ENCODE results near the gene FGF7.

Gene FGF7

GRCh38 chr15:49424954-49425353, 1.9 kb downstream of the FGF7 start:
- TF ChIP-seq CSRNP3 (CRISPR knock-in tag; IDR thresholded peaks at IDR 0.05) (no peak), ZNF565 (CRISPR knock-in tag; conservative IDR thresholded peaks at IDR 0.05; ENCODE audit: low read depth) (no peak), SNAI2 (CRISPR knock-in tag; IDR thresholded peaks at IDR 0.05) (no peak), PPARA (CRISPR knock-in tag; IDR thresholded peaks at IDR 0.05; ENCODE audit: borderline replicate concordance) (no peak), ISL1 (CRISPR knock-in tag; IDR thresholded peaks at IDR 0.05) (no peak), TCF4 (CRISPR knock-in tag; IDR thresholded peaks at IDR 0.05; ENCODE audit: borderline replicate concordance) (no peak)
- ATAC-seq, result no peak

- no peak for ATAC-seq
- TF ChIP-seq RARB (CRISPR knock-in tag; IDR thresholded peaks at IDR 0.05), result no peak
- TF ChIP-seq PPARA (CRISPR knock-in tag; IDR thresholded peaks at IDR 0.05; ENCODE audit: borderline replicate concordance), result no peak
- TF ChIP-seq ZNF70 (CRISPR knock-in tag; IDR thresholded peaks at IDR 0.05), result no peak
- no peak for TF ChIP-seq ZC3H10 (CRISPR knock-in tag; IDR thresholded peaks at IDR 0.05)
- TF ChIP-seq TCF4 (CRISPR knock-in tag; IDR thresholded peaks at IDR 0.05; ENCODE audit: borderline replicate concordance), result no peak
- TF ChIP-seq OSR1 (CRISPR knock-in tag; IDR thresholded peaks at IDR 0.05), result no peak
- no peak for TF ChIP-seq POU6F1 (CRISPR knock-in tag; IDR thresholded peaks at IDR 0.05; ENCODE audit: borderline replicate concordance, low read depth)
- no peak for TF ChIP-seq ZFP30 (CRISPR knock-in tag; IDR thresholded peaks at IDR 0.05)
- no peak for TF ChIP-seq ESRRG (CRISPR knock-in tag; IDR thresholded peaks at IDR 0.05)
- TF ChIP-seq ZNF565 (CRISPR knock-in tag; conservative IDR thresholded peaks at IDR 0.05; ENCODE audit: low read depth), result no peak
- no peak for TF ChIP-seq SNAI2 (CRISPR knock-in tag; IDR thresholded peaks at IDR 0.05)
These were observed 4.3 kb downstream of the FGF7 start for GRCh38 chr15:49427372-49427771.

GRCh38 chr15:49428409-49429095, 5.5 kb downstream of the FGF7 start:
- no peak for TF ChIP-seq ZFP3 (CRISPR knock-in tag; IDR thresholded peaks at IDR 0.05)
- no peak for TF ChIP-seq TOX (CRISPR knock-in tag; IDR thresholded peaks at IDR 0.05; ENCODE audit: borderline replicate concordance)
- no peak for TF ChIP-seq ZNF70 (CRISPR knock-in tag; IDR thresholded peaks at IDR 0.05)
- no peak for TF ChIP-seq PATZ1 (CRISPR knock-in tag; IDR thresholded peaks at IDR 0.05; ENCODE audit: borderline replicate concordance)
- TF ChIP-seq ZNF8 (CRISPR knock-in tag; IDR thresholded peaks at IDR 0.05), result no peak
- no peak for TF ChIP-seq ZNF565 (CRISPR knock-in tag; conservative IDR thresholded peaks at IDR 0.05; ENCODE audit: low read depth)
- TF ChIP-seq ZFP30 (CRISPR knock-in tag; IDR thresholded peaks at IDR 0.05), result no peak
- no peak for TF ChIP-seq SNAI2 (CRISPR knock-in tag; IDR thresholded peaks at IDR 0.05)
- no peak for TF ChIP-seq TCF4 (CRISPR knock-in tag; IDR thresholded peaks at IDR 0.05; ENCODE audit: borderline replicate concordance)
- ATAC-seq, result no peak

- no peak for ATAC-seq
- TF ChIP-seq ARNTL (CRISPR knock-in tag; IDR thresholded peaks at IDR 0.05; ENCODE audit: borderline replicate concordance, low read depth) (no peak), TOX (CRISPR knock-in tag; IDR thresholded peaks at IDR 0.05; ENCODE audit: borderline replicate concordance) (no peak), CREB5 (CRISPR knock-in tag; IDR thresholded peaks at IDR 0.05; ENCODE audit: low read depth) (no peak), TSHZ2 (CRISPR knock-in tag; IDR thresholded peaks at IDR 0.05) (no peak), POU6F1 (CRISPR knock-in tag; IDR thresholded peaks at IDR 0.05; ENCODE audit: borderline replicate concordance, low read depth) (no peak), ZNF70 (CRISPR knock-in tag; IDR thresholded peaks at IDR 0.05) (no peak), OSR1 (CRISPR knock-in tag; IDR thresholded peaks at IDR 0.05) (no peak), BACH2 (CRISPR knock-in tag; IDR thresholded peaks at IDR 0.05; ENCODE audit: borderline replicate concordance) (no peak), ZNF565 (CRISPR knock-in tag; conservative IDR thresholded peaks at IDR 0.05; ENCODE audit: low read depth) (no peak), RARB (CRISPR knock-in tag; IDR thresholded peaks at IDR 0.05) (no peak), PPARA (CRISPR knock-in tag; IDR thresholded peaks at IDR 0.05; ENCODE audit: borderline replicate concordance) (no peak), GLIS3 (CRISPR knock-in tag; IDR thresholded peaks at IDR 0.05) (no peak), ESRRG (CRISPR knock-in tag; IDR thresholded peaks at IDR 0.05) (no peak), CSDC2 (CRISPR knock-in tag; IDR thresholded peaks at IDR 0.05) (no peak), ZFP3 (CRISPR knock-in tag; IDR thresholded peaks at IDR 0.05) (no peak)
These were observed 7.0 kb downstream of the FGF7 start for GRCh38 chr15:49430046-49430445.

Measured in SK-N-SH treated with all-trans-retinoic acid at 6 μM for 48 hours (cell line).